Measurements from ENCODE around the gene KIRREL1.

DNA sequence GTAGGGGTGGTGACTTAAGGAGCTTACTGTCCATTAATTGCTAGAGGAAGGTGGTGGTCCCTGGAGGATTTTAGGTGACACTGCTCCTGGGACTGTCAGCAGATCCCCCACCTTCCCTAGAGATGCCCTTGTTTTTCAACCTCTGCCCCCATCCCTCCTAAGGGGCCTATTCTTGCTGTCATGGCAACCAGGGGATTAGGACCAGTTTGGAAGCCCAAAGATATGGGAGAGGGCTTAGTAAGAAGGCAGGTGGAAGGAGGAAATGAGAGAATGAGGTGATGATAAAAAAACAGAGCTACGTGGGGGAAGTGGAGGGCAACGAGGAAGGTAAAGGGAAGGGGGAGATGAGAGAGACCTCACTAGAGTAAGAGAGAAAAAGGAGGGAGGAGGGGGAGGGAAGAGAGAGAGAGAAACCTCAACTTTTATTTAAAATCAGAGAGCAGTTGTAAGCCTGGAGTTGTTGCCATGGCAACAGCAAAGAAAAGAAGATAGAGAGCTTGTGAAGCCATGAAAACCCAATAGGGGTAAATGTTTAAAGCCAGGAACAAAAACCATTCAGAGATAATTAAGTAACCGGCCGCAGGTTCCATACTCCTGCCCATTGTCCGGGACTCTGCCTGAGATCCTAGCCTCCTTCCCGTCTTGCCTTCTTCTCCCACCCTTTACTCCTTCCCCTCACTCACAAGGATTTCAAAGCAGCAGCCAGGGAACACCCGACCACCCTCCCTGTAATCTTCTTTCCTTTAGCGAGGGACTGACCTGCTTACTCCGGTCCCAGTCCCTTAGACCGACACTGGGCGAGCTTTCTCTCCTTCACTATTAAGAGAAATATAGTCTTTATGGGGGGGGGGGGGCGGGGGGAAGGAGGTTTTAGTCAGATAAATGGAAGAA, 20.6 kb downstream of the KIRREL1 start:
- TF ChIP-seq RAD21 (IDR thresholded peaks at IDR 0.05; ENCODE audit: low read depth) (no peak), CEBPB (IDR thresholded peaks at IDR 0.05) (no peak), TAF1 (IDR thresholded peaks at IDR 0.05; ENCODE audit: low read depth) (no peak), YY1 (IDR thresholded peaks at IDR 0.05; ENCODE audit: low read depth) (no peak)
